Esophagus squamous epithelium (tissue), 4 donors: ENCODE data around the gene GPRC5C.
"Not testable (repeated sequence)": the region's sequence is repeated elsewhere in the genome, so short reads cannot be mapped to it uniquely, and the experiment has no call there.

Experiments used
- POLR2A ChIP-seq, 4 donors: fragments of 450-650 bp; IDR thresholded peaks; one replicate each; pipeline ENCODE4 v1.6.1; 2017; ENCODE audit warnings: antibody characterized with exemption in 4 of 4, mild to moderate bottlenecking in 4 of 4, moderate library complexity in 3 of 4
- TF ChIP-seq, protein P1 (sequence below), 6 experiments: fragments of 450-650 bp in 4 of 6; fragments of 200-600 bp in 2 of 6; sonication (generic) in 2 of 6; IDR thresholded peaks; one replicate each; pipeline ENCODE4 v1.5.1; 2016 to 2019; ENCODE audit warnings: antibody characterized with exemption in 6 of 6, mild to moderate bottlenecking in 4 of 6, moderate library complexity in 4 of 6

DNA sequence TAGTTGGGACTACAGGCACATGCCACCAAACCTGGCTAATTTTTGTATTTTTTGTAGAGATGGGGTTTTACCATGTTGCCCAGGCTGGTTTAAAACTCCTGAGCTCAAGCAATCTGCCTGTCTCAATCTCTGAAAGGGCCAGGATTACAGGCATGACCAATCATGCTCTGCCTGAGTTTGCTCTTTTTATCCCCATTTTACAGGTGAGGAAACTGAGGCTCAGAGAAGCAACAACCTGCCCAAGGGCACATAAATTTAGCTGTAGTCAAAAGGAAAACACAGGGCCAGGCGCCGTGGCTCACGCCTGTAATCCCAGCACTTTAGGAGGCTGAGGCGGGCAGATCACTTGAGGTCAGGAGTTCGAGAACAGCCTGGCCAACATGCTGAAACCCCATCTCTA, 26.6 kb upstream of the GPRC5C start:
- not testable (repeated sequence) for TF ChIP-seq POLR2A (IDR thresholded peaks at IDR 0.05)
- TF ChIP-seq, protein P1, sequence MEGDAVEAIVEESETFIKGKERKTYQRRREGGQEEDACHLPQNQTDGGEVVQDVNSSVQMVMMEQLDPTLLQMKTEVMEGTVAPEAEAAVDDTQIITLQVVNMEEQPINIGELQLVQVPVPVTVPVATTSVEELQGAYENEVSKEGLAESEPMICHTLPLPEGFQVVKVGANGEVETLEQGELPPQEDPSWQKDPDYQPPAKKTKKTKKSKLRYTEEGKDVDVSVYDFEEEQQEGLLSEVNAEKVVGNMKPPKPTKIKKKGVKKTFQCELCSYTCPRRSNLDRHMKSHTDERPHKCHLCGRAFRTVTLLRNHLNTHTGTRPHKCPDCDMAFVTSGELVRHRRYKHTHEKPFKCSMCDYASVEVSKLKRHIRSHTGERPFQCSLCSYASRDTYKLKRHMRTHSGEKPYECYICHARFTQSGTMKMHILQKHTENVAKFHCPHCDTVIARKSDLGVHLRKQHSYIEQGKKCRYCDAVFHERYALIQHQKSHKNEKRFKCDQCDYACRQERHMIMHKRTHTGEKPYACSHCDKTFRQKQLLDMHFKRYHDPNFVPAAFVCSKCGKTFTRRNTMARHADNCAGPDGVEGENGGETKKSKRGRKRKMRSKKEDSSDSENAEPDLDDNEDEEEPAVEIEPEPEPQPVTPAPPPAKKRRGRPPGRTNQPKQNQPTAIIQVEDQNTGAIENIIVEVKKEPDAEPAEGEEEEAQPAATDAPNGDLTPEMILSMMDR (IDR thresholded peaks at IDR 0.05): not testable (repeated sequence)
